Right atrium auricular region (tissue), 2 donors: ENCODE results near the gene CALHM1. TPM values are rescaled to one million over a fixed set of nuclear protein-coding genes. Genes with fewer than 3 reads are reported as not detected.
"Not testable (repeated sequence)": the region's sequence is repeated elsewhere in the genome, so short reads cannot be mapped to it uniquely, and the experiment has no call there.

ENCODE experiments used
- DNase-seq: peaks from one replicate; pipeline ENCODE4 v3.0.0-alpha.2; 2019; ENCODE audit warnings: low spot score
- H3K27ac ChIP-seq, 2 donors: fragments of 200-600 bp; sonication (generic); 1 replicate in 1 of 2; 2 replicates in 1 of 2; pipeline ENCODE4 v1.5.1; 2016 to 2019
- H3K27me3 ChIP-seq, 2 donors: fragments of 200-600 bp; sonication (generic); one replicate each; pipeline versions ENCODE4 v1.5.1 to v1.6.0; 2017 to 2019
- H3K36me3 ChIP-seq: fragments of 200-600 bp; sonication (generic); one replicate; pipeline ENCODE4 v1.5.1; 2016
- H3K4me1 ChIP-seq, 2 donors: fragments of 200-600 bp; sonication (generic); one replicate each; pipeline versions ENCODE4 v1.5.1 to v1.6.0; 2017 to 2019
- H3K4me3 ChIP-seq, 2 donors: fragments of 200-600 bp; sonication (generic); 1 replicate in 1 of 2; 2 replicates in 1 of 2; pipeline ENCODE4 v1.5.1; 2017 to 2019; ENCODE audit warnings: mild to moderate bottlenecking in 1 of 2, moderate library complexity in 1 of 2
- H3K9me3 ChIP-seq, 2 donors: fragments of 200-600 bp; sonication (generic); one replicate each; pipeline ENCODE4 v1.5.1; 2019
- total RNA-seq, 2 donors: library from RNA; depleted of rRNA; stranded (reverse); fragments of >200 nt; gene quantifications; one replicate each; pipeline ENCODE4 v1.1.0, GENCODE V29; 2016
- TF ChIP-seq, protein P1 (sequence below), 2 donors: fragments of 200-600 bp; sonication (generic); IDR thresholded peaks; one replicate each; pipeline ENCODE4 v1.5.1; 2019; ENCODE audit warnings: antibody characterized with exemption in 2 of 2

Gene CALHM1, protein sequence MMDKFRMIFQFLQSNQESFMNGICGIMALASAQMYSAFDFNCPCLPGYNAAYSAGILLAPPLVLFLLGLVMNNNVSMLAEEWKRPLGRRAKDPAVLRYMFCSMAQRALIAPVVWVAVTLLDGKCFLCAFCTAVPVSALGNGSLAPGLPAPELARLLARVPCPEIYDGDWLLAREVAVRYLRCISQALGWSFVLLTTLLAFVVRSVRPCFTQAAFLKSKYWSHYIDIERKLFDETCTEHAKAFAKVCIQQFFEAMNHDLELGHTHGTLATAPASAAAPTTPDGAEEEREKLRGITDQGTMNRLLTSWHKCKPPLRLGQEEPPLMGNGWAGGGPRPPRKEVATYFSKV
- not detected for total RNA-seq

DNA sequence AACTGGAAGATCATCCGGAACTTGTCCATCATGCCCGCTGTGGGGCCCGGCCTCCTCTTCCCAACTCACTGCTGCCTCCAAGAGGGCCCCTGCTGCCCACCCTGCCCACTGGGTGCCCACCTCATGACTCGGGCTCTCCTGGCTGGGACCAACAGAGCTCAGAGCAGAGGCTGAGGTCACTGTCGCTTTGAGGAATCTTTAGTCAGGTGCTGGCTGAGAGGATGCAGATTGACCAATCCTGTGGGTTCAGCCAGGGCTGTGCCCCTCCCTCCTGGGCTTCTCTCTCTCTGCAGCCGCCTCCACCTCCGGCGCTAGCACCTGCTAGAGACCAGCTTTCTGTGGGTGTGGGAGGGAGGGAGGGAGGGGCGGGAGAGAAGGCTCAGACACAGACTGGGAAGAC, at the start of gene CALHM1:
Gene CALHM1, minus strand, starts transcription at position 181 of the 400 bp plus-strand sequence. Its CDS starts 149 bp downstream, at position 32.
- no peaks in the 10 kb centered on the region for H3K4me1 ChIP-seq
- TF ChIP-seq, protein P1, sequence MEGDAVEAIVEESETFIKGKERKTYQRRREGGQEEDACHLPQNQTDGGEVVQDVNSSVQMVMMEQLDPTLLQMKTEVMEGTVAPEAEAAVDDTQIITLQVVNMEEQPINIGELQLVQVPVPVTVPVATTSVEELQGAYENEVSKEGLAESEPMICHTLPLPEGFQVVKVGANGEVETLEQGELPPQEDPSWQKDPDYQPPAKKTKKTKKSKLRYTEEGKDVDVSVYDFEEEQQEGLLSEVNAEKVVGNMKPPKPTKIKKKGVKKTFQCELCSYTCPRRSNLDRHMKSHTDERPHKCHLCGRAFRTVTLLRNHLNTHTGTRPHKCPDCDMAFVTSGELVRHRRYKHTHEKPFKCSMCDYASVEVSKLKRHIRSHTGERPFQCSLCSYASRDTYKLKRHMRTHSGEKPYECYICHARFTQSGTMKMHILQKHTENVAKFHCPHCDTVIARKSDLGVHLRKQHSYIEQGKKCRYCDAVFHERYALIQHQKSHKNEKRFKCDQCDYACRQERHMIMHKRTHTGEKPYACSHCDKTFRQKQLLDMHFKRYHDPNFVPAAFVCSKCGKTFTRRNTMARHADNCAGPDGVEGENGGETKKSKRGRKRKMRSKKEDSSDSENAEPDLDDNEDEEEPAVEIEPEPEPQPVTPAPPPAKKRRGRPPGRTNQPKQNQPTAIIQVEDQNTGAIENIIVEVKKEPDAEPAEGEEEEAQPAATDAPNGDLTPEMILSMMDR (IDR thresholded peaks at IDR 0.05): no peak
- H3K9me3 ChIP-seq: no peaks in the 10 kb centered on the region
- no peak for DNase-seq
- H3K27ac ChIP-seq: no peak within 1 kb of the TSS
- no peak within 1 kb of the TSS for H3K4me3 ChIP-seq
- no peaks in the 10 kb centered on the region for H3K36me3 ChIP-seq
- no peaks in the 10 kb centered on the region for H3K27me3 ChIP-seq

DNA sequence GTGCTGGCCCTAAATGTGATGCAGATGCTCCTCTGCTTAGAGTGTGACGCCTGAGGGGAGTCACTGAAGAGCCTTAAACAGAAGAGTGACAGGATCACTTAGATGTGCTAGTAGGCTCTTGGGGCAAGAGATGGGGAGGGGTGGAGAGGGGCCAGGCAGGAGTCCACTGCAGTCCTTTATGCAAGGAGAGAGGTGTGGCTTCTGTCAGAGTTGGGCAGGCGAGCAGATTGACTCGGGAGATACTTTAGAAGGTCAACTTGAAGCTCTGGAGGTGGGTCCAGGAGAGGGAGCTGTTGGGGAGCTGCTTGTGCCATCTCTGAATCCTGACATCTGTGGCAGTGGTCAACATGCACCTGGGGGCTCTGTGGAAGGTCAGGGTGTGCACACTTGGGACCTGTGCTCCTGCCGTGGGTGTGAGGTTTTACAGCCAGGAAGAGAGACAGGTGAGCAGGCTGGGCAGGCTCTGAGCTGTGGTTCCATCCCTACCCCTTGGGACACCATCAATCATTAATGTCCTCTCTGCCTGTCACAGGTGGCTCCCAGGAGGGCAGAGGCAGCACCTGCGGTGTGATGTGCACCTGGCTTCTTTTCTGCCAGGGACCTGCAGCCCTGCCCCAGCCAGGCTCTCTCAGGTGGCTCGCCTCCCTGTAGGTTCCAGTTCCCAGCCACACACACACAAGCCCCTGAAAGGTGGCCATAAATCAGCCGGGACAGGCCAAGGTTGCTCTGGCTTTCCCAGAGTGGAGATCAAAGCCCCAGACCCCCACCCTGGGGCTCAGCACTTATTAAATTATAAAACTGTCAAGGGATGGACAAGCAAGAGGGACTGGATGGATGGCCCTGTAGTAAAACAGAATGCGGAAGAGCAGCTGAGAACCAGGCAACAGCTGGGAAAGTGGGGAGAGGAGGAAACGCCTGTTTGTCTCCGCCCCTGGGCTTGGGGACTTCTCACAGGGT, 48.8 kb upstream of the CALHM1 start:
- DNase-seq: no peak
- Histone ChIP-seq H3K4me3 (no peak overlapping the region), H3K36me3 (no peaks in the 10 kb centered on the region), H3K27ac (no peak overlapping the region), H3K27me3 (no peaks in the 10 kb centered on the region), H3K9me3 (no peaks in the 10 kb centered on the region), H3K4me1 (peaks cover 0 to 9% of the 10 kb centered on the region in 2 donors)
- TF ChIP-seq, protein P1 (IDR thresholded peaks at IDR 0.05): no peak

DNA sequence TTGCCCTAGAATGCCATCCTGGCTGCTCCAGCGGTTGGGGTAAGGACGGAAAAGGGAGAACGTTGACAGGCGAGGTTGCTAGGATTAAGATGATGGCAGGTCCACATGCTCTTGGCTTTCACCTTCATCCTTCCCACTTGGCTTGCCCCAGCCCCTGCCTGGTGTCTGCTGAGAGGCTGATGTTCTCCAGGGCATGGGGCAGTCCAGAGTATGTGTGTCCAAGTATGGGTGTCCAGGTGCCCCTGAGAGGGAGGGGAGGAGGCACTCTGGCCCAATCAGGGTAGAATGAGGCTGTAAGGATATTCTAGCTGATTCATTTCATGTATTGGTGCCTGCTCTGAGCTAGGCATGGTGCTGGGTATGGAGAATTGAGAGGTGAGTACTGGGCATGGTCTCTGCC, 47.4 kb upstream of the CALHM1 start:
- H3K4me1 ChIP-seq: peaks cover 0 to 9% of the 10 kb centered on the region in 2 donors
- H3K27ac ChIP-seq: no peak overlapping the region

DNA sequence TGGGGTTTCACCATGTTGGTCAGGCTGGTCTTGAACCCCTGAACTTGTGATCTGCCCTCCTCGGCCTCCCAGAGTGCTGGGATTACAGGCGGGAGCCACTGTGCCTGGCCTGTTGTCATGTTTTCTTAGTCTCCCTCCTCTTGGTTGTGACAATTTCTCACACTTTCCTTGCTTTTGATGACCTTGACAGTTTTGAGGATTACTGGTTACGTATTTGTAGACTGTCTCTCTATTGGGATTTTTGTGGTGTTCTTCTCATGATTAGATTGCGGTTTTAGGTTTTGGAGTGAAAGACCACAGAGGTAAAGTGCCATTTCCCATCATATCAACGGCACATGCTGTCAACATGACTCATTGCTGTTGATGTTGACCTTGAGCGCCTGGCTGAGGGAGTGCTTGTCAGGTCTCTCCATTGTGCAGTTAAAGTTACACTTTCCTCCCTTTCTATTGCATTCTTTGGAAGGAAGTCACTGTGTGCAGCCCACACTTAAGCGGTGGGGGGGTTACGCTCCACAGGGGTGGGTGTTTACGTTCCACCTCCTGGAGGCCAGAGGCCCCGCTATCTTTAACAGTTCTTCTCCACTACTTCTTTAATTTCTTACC, 45.6 kb upstream of the CALHM1 start:
- no peak overlapping the region for H3K4me3 ChIP-seq
- no peaks in the 10 kb centered on the region for H3K36me3 ChIP-seq
- H3K27me3 ChIP-seq: no peaks in the 10 kb centered on the region
- peaks cover 0 to 9% of the 10 kb centered on the region in 2 donors for H3K4me1 ChIP-seq
- no peak for DNase-seq
- peak overlapping the region in 1 of 2 donors; percentile 40 for H3K27ac ChIP-seq
- TF ChIP-seq, protein P1 (IDR thresholded peaks at IDR 0.05): no peak
- no peaks in the 10 kb centered on the region for H3K9me3 ChIP-seq

More for the DNA sequence above, 47.4 kb upstream of the CALHM1 start:
- DNase-seq: no peak
- no peaks in the 10 kb centered on the region for H3K9me3 ChIP-seq
- H3K27me3 ChIP-seq: no peaks in the 10 kb centered on the region
- no peaks in the 10 kb centered on the region for H3K36me3 ChIP-seq
- H3K4me3 ChIP-seq: no peak overlapping the region
- TF ChIP-seq, protein P1 (IDR thresholded peaks at IDR 0.05): no peak

DNA sequence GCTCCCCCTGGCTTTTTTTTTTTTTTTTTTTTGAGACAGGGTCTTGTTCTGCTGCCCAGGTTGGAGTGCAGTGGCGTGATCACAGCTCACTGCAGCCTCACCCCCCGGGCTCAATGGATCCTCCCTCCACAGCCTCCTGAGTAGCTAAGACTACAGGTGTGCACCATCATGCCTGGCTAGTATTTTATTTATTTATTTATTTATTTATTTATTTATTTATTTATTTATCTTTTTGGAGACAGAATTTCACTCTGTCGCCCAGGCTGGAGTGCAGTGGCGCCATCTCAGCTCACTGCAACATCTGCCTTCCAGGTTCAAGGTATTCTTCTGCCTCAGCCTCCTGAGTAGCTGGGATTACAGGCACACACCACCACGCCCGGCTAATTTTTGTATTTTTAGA, 45.1 kb upstream of the CALHM1 start:
- H3K4me1 ChIP-seq, H3K4me3 ChIP-seq, H3K36me3 ChIP-seq, DNase-seq, H3K9me3 ChIP-seq, H3K27me3 ChIP-seq: not testable (repeated sequence)
- peak overlapping the region in 1 of 2 donors; percentile 40 for H3K27ac ChIP-seq
